Measurements from ENCODE around the gene TARM1. TPM values are rescaled to one million over a fixed set of nuclear protein-coding genes. Genes with fewer than 3 reads are reported as not detected.

TARM1 gene
- total and polyA plus RNA-seq, 2 of the 8 experiments (the other 6 are each of a cell fraction or from before 2014, with no cell fraction given), result not detected

DNA sequence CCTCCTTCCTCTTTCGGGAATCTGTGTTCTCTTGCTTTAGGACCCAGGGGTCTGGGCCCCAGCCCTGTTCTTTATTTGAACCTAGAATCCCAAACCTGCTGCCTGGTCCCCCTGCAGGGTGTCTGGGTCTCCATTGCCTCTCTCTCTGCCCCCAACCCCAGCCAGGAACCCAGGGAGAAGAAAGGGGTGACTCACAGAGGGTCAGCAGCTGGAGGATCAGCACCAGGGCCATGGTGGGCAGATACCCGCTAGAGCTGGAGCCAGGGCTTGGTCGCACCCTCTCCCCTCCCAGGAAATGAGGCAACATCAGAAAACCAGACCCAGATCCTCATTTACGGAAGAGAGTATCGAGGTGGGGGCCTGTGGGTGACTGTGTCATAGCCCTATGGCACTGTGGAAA, 19.4 kb upstream of the TARM1 start, which contains the start of gene OSCAR:
Gene OSCAR, minus strand, starts transcription at position 243 of the 400 bp plus-strand sequence. Its CDS starts 11 bp downstream, at position 232.
- no peak within 1 kb of the TSS for H4K91ac ChIP-seq (replicated peaks; ENCODE audit: insufficient read length, low read length)
- peaks cover 2 to 16% (median 8%) of the 10 kb centered on the region in 4 experiments; a peak in 6 of 7 replicates for H3K27me3 ChIP-seq (replicated peaks in 1 of 4; ENCODE audit: control insufficient read depth in 3 of 4, extremely low read depth in 1 of 4, insufficient read depth in 3 of 4, low read length in 3 of 4)
- H3K4ac ChIP-seq (replicated peaks; ENCODE audit: insufficient read length, low read depth, low read length), result no peak within 1 kb of the TSS
- no peak within 1 kb of the TSS for H2AK5ac ChIP-seq (ENCODE audit: low read depth, low read length)
- CTCF ChIA-PET (ENCODE audit: partially characterized antibody), result interaction anchor here (0.6 kb wide), 2 partner anchors 69 to 1159 kb away, joined by 3 read pairs; no protein-coding TSS in a partner anchor
- H4K8ac ChIP-seq (ENCODE audit: extremely low read depth, insufficient read depth, low read length), result no peak within 1 kb of the TSS
- POLR2A ChIA-PET (ENCODE audit: partially characterized antibody), result interaction anchor here (1.0 kb wide), 1 partner anchor 14 kb away, joined by 5 read pairs; the partner anchor contains the start of gene TFPT
- H3K9ac ChIP-seq (replicated peaks in 1 of 4; ENCODE audit: extremely low read depth in 1 of 4, low read depth in 3 of 4, low read length in 3 of 4), result no peak within 1 kb of the TSS
- no peak within 1 kb of the TSS for H2BK20ac ChIP-seq (ENCODE audit: low read length)
- no peak within 1 kb of the TSS for H2BK5ac ChIP-seq (ENCODE audit: low read depth, low read length)
- no peak within 1 kb of the TSS for H3K4me2 ChIP-seq (ENCODE audit: insufficient read depth in 1 of 2, low read depth in 2 of 2, low read length in 2 of 2)
- no peak within 1 kb of the TSS for H3K23ac ChIP-seq (ENCODE audit: insufficient read length)
- no peak within 1 kb of the TSS for H2BK120ac ChIP-seq (replicated peaks; ENCODE audit: low read depth, low read length)
- FAIRE-seq, result no peak
- no peak within 1 kb of the TSS for H2BK15ac ChIP-seq (ENCODE audit: low read length)
- 85% methylated on average over 5 of the region's 5 CpGs; no CpG with 5 or more reads in 1 of the 2 experiments for WGBS, 2 experiments (ENCODE audit: extremely low coverage in 1 of 2, insufficient coverage in 1 of 2, insufficient read length in 1 of 2, insufficient replicate concordance in 2 of 2, low coverage in 1 of 2, low lambda C conversion rate in 2 of 2, missing lambda C conversion rate in 1 of 2)
- H3K14ac ChIP-seq (ENCODE audit: insufficient read length), result no peak within 1 kb of the TSS
- no peak within 1 kb of the TSS for H2BK12ac ChIP-seq (ENCODE audit: low read depth, low read length)
- H4K20me1 ChIP-seq (replicated peaks in 1 of 2; ENCODE audit: control insufficient read depth in 1 of 2, insufficient read depth in 2 of 2, low read length in 2 of 2), result peaks cover 0 to 3% of the 10 kb centered on the region in 2 experiments
- peaks cover 0 to 5% (median 2%) of the 10 kb centered on the region in 4 experiments; a peak in 4 of 7 replicates for H3K4me1 ChIP-seq (replicated peaks in 1 of 4; ENCODE audit: control insufficient read depth in 3 of 4, insufficient read depth in 4 of 4, low read length in 3 of 4)
- no peak within 1 kb of the TSS for H3K18ac ChIP-seq (ENCODE audit: extremely low read depth, low read length)
- H3K56ac ChIP-seq (replicated peaks; ENCODE audit: insufficient read length, low read depth, low read length), result no peak within 1 kb of the TSS
- no peaks in the 10 kb centered on the region; the same call in 1 of the 2 replicates for H3K79me1 ChIP-seq (ENCODE audit: low read depth, low read length)
- H3K36me3 ChIP-seq (ENCODE audit: control insufficient read depth in 2 of 4, insufficient read depth in 4 of 4, low read length in 3 of 4), result peaks cover 0 to 4% (median 2%) of the 10 kb centered on the region in 4 experiments; a peak in 4 of 8 replicates
- DNase-seq (ENCODE audit: low read depth in 1 of 2, low spot score in 2 of 2), result no peak
- no peak within 1 kb of the TSS for H3K4me3 ChIP-seq (ENCODE audit: extremely low read depth in 1 of 4, insufficient read depth in 2 of 4, low read depth in 3 of 4, low read length in 4 of 4)
- TF ChIP-seq KDM1A (IDR thresholded peaks at IDR 0.05; ENCODE audit: borderline replicate concordance, low read length) (no peak), CEBPB (IDR thresholded peaks at IDR 0.05; ENCODE audit: low read depth, low read length) (no peak), JUND (IDR thresholded peaks at IDR 0.05; ENCODE audit: low read length) (no peak), EP300 (IDR thresholded peaks at IDR 0.05; ENCODE audit: borderline replicate concordance in 1 of 2, low read depth in 2 of 2, low read length in 2 of 2) (no peak), YY1 (IDR thresholded peaks at IDR 0.05; ENCODE audit: low read depth, low read length) (no peak), KDM5A (IDR thresholded peaks at IDR 0.05; ENCODE audit: low read length) (no peak), POU5F1 (IDR thresholded peaks at IDR 0.05; ENCODE audit: low read depth, low read length) (no peak)
- TF ChIP-seq, protein P1, sequence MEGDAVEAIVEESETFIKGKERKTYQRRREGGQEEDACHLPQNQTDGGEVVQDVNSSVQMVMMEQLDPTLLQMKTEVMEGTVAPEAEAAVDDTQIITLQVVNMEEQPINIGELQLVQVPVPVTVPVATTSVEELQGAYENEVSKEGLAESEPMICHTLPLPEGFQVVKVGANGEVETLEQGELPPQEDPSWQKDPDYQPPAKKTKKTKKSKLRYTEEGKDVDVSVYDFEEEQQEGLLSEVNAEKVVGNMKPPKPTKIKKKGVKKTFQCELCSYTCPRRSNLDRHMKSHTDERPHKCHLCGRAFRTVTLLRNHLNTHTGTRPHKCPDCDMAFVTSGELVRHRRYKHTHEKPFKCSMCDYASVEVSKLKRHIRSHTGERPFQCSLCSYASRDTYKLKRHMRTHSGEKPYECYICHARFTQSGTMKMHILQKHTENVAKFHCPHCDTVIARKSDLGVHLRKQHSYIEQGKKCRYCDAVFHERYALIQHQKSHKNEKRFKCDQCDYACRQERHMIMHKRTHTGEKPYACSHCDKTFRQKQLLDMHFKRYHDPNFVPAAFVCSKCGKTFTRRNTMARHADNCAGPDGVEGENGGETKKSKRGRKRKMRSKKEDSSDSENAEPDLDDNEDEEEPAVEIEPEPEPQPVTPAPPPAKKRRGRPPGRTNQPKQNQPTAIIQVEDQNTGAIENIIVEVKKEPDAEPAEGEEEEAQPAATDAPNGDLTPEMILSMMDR (IDR thresholded peaks at IDR 0.05; ENCODE audit: control extremely low read depth in 1 of 3, insufficient read depth in 1 of 3, low read depth in 1 of 3, low read length in 3 of 3), result no peak
- H3K27ac ChIP-seq (ENCODE audit: low read depth, low read length), result no peak within 1 kb of the TSS
- no peak within 1 kb of the TSS for H2AFZ ChIP-seq (ENCODE audit: low read length)
- no peak within 1 kb of the TSS for H4K5ac ChIP-seq (ENCODE audit: insufficient read length, low read depth, low read length)
- H3K79me2 ChIP-seq (ENCODE audit: control insufficient read depth in 1 of 2, insufficient read depth in 2 of 2, low read length in 2 of 2), result peaks cover 0 to 13% of the 10 kb centered on the region in 2 experiments; a peak in 2 of 4 replicates
- peaks cover 17% of the 10 kb centered on the region for H3K23me2 ChIP-seq (ENCODE audit: low read depth, low read length)
- H3K9me3 ChIP-seq (ENCODE audit: insufficient read depth in 2 of 2, low read depth in 1 of 2, low read length in 1 of 2), result no peaks in the 10 kb centered on the region
